Tongue (tissue), 2 donors: Measurements from ENCODE around the gene TUT4. TPM values are rescaled to one million over a fixed set of nuclear protein-coding genes. Genes with fewer than 3 reads are reported as not detected.

Source experiments
- DNase-seq: peaks from one replicate; pipeline ENCODE4 v3.0.0-alpha.2; 2015
- total RNA-seq: library from RNA; depleted of rRNA; stranded (reverse); fragments of >200 nt; gene quantifications from one replicate; pipeline ENCODE4 v1.2.3, GENCODE V29; 2014

Gene TUT4
- total RNA-seq, 1 donor from 2014 or later, result 115 TPM

GRCh38 chr1:52533713-52534112, 19.2 kb downstream of the TUT4 start:
- no peak for DNase-seq

GRCh38 chr1:52532731-52533327, 20.1 kb downstream of the TUT4 start:
- no peak for DNase-seq

GRCh38 chr1:52532247-52532646, 20.6 kb downstream of the TUT4 start:
- no peak for DNase-seq

- DNase-seq, result no peak
These were observed 21.5 kb downstream of the TUT4 start for GRCh38 chr1:52531249-52531872.

GRCh38 chr1:52530563-52531144, 22.2 kb downstream of the TUT4 start:
- DNase-seq, result no peak

GRCh38 chr1:52523376-52523775, 29.5 kb downstream of the TUT4 start:
- DNase-seq, result no peak

GRCh38 chr1:52520148-52520547, 32.7 kb downstream of the TUT4 start:
- no peak for DNase-seq

- DNase-seq, result no peak
These were observed 33.9 kb downstream of the TUT4 start for GRCh38 chr1:52518962-52519361.

GRCh38 chr1:52511851-52512615, 40.9 kb downstream of the TUT4 start:
- no peak for DNase-seq

- no peak for DNase-seq
These were observed 41.5 kb downstream of the TUT4 start for GRCh38 chr1:52511439-52511838.

- no peak for DNase-seq
These were observed 45.9 kb downstream of the TUT4 start for GRCh38 chr1:52506920-52507546.

GRCh38 chr1:52506349-52506748, 46.5 kb downstream of the TUT4 start:
- DNase-seq, result no peak

GRCh38 chr1:52504720-52505119, 48.2 kb downstream of the TUT4 start:
- no peak for DNase-seq

- no peak for DNase-seq
These were observed 49.2 kb downstream of the TUT4 start for GRCh38 chr1:52503706-52504105.

GRCh38 chr1:52502789-52503188, 50.1 kb downstream of the TUT4 start:
- peak; percentile 5 for DNase-seq

- DNase-seq, result no peak
These were observed 65.3 kb downstream of the TUT4 start for GRCh38 chr1:52487632-52488031.

GRCh38 chr1:52482326-52483004, 70.4 kb downstream of the TUT4 start:
- DNase-seq, result no peak

- DNase-seq, result no peak
These were observed 73.8 kb downstream of the TUT4 start for GRCh38 chr1:52479076-52479475.

- no peak for DNase-seq
These were observed 75.0 kb downstream of the TUT4 start for GRCh38 chr1:52477876-52478275.

- DNase-seq, result no peak
These were observed 75.9 kb downstream of the TUT4 start for GRCh38 chr1:52476943-52477342.

- DNase-seq, result no peak
These were observed 78.1 kb downstream of the TUT4 start for GRCh38 chr1:52474807-52475206.

- no peak for DNase-seq
These were observed 79.9 kb downstream of the TUT4 start for GRCh38 chr1:52473039-52473438.
